GM19372 (cell line): Measurements from ENCODE around the gene SCART1.
"Not testable (repeated sequence)": the region's sequence is repeated elsewhere in the genome, so short reads cannot be mapped to it uniquely, and the experiment has no call there.

Experiments
- ATAC-seq: cut with Tn5 transposase; IDR thresholded peaks from one replicate; pipeline ENCODE4 v1.9.1; 2021; ENCODE audit warnings: mild to moderate bottlenecking, low read depth, moderate library complexity; ENCODE audit not compliant: unreplicated experiment

SCART1 gene

DNA sequence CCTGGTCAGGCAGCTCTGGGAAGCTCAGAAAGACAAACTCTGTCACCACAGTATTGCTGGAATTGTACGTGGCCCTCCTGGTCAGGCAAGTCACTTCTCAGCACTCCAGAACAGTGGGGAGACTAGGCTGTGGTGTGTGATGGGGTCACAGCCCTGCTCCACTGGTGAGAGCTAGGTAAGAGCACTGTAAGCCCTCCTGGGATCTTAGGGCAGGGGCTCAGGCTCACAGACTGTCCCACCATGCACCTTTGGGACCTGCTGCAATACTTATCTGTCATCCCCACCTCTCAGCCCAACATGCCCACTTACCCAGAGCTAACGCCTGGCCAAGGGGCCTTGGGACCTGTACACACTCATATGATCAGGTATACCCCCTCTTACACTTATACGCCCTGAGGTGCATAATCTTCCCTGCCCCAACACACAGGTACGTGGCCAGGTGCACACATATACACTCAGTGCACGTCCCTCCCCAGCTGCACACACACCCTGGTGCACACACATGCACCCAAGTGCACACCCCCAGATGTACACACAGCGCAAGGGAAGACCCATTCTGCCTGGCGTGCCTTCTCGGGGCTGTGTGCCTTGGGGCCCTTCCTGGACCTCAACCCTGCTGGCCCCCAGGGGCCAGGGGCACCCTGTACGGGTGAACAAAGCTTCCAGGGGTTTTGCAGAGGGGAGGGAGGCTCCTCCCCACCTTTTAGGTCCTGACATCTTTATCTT is 21.7 kb upstream of the SCART1 start:
- not testable (repeated sequence) for ATAC-seq

DNA sequence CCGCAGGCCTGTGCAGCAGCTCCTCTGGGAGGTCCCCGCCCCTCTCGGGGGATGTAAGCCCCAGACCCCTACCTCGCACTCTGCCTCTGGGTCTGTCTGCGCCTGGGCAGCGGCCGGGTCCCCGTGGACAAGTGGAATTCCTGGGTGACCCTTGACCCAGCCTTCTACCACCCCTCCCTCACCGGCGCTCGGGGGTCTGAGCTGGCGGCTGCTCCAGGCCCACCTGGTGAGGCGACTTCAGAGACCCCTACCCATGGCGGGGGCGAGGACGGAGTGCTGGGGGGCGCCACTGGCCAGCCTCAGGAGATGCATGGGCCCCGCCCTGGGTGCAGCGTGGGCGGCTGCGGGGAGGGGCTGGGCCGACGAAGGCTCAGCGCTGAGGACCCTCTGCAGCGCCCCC is 21.0 kb upstream of the SCART1 start:
- ATAC-seq, result not testable (repeated sequence)

- no peak for ATAC-seq
Observed at GRCh38 chr10:133438711-133439273, 15.0 kb upstream of the SCART1 start.

GRCh38 chr10:133439517-133440461 is 14.0 kb upstream of the SCART1 start:
- ATAC-seq, result no peak

- no peak for ATAC-seq
Observed at GRCh38 chr10:133440633-133441285, 13.0 kb upstream of the SCART1 start.

DNA sequence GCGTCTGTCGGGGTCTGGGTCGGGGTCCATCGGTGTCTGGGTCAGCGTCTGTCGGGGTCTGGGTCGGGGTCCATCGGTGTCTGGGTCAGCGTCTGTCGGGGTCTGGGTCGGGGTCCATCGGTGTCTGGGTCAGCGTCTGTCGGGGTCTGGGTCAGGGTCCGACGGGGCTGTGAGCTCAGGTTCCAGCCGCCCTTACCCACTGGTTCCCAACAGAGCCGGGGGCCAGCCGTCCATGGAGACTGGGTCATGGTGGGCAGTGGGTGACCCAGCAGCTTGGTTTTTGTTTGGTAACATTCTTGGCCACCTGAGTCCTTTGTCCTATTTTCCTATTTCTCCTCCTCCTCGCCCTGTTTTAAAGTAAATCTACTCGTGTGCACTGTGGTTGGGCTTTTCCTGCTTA is 12.4 kb upstream of the SCART1 start:
- ATAC-seq, result not testable (repeated sequence)

GRCh38 chr10:133441780-133442179 is 12.0 kb upstream of the SCART1 start:
- ATAC-seq, result no peak

DNA sequence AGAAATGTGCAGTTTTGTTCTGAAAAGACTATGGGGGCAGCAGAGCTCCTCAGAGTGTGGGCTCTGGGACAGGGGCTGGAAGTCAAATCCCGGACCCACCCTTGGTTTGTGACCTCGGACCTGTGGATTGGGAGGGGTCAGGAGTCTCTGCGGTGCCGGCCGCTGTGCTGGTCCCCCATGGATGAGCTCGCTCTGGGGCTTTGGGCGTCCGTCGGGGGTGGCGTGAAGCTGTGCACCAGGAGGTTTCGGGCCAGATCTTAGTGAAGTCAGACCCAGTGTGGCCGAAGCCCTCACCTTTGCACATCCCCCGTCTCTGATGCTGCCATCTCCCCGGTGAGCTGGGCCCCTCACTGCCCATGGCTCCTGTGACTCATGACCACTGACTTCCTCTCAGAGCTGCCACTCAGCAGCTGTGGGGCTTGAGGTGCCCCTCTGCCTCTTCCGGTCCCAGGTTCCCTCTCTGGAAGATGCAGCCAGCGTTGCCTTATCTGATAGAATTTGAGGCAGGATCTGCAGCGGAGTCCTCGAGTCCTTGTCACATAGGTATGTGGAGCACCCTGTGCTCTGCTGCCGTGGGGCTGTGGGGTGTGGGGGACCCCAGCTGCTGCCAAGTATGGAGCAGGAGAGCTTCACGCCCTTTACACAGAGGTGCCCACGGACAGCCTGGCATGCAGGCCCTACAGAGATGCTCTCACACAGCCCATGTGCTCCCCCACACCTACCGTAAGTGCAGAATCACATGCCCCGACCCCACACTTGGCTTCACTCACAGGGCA is 11.4 kb upstream of the SCART1 start:
- no peak for ATAC-seq

- no peak for ATAC-seq
Observed at GRCh38 chr10:133442967-133443924, 10.5 kb upstream of the SCART1 start.

DNA sequence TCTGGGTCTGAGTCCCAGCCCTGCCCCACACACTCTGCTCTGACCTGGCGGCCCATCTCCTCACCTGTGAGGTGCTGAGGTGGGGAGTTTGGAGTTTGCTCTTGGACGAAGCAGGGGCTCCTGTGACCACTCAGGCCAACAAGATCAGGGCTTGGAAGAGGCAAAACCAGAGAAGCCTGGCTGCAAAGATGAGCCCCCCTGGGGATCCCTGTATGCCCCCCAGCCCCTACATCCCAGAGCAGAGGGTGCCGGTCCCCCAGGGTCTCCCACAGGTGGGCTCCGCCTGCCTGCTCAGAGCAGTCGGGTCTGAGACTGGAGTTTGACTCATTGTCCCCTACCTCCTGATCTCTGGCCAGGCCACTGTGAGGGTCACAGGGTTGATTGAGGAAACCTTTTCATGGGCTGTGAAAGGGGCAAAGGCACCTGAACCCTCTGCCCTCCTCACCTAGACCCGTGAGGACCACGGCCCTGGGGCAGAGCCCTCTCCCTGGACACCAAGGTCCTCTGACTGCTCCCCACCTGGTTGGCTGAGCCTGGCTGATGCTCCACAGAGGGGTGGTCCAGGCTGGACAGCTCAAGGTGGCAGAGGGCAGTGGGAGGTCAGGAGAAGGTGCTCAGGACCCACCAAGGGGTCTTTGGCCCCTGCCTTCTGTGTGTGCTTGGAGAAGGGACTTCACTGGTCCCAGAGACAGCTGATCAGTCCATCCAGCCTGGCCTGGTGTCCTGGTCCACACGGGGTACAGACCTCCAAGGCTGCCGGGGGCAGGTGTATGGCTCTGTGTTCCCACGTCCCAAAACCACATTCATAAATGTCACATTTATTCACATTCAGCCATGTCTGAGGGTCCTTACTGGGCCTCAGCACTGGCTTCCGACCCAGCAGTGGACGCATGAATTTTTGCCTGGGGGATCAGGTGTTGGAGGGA is 9.1 kb upstream of the SCART1 start:
- ATAC-seq, result no peak

GRCh38 chr10:133445268-133445732 is 8.4 kb upstream of the SCART1 start:
- no peak for ATAC-seq

GRCh38 chr10:133445751-133446708 is 7.7 kb upstream of the SCART1 start:
- no peak for ATAC-seq

- no peak for ATAC-seq
Observed at GRCh38 chr10:133446979-133447378, 6.8 kb upstream of the SCART1 start.

DNA sequence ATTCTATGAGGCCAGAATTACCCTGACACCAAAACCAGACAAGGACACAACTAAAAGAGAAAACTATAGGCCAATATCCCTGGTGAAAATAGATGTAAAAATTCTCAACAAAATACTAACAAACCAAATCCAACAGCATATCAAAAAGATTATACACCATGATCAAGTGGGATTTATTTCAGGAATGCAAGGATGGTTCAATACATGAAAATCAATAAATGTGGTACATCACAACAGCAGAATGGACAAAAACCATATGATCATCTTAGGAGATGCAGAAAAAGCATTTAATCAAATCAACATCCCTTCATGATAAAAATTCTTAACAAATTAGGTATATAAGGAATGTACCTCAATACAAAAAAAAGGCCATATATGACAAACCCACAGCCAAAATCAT is 5.6 kb upstream of the SCART1 start:
- ATAC-seq, result no peak

GRCh38 chr10:133451346-133451745 is 2.4 kb upstream of the SCART1 start:
- no peak for ATAC-seq

DNA sequence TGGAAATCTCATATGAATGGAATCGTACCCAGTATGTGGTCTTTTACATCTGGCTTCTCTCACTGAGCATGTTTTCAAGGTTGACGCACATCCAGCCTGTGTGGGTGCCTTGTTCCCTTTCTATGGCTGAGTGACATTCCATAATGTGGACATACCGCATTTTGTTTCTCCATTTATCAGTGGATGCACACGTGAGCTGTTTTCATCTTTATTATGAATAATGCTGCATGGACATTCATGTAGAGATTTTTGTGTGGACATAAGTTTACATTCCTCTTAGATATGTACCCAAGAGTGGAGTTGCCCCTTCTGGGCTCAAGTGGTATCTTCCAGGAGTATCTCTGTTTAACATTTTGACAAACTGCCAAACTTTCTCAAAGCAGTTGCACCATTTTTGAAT is 1.3 kb upstream of the SCART1 start:
- no peak for ATAC-seq
